ENCODE results near the gene TES. TPM values are rescaled to one million over a fixed set of nuclear protein-coding genes. Genes with fewer than 3 reads are reported as not detected.

Gene TES
- total and polyA plus RNA-seq, 2 of the 13 experiments (the other 11 are each of a cell fraction or from before 2014, with no cell fraction given) = 21.6 to 23.0 TPM

DNA sequence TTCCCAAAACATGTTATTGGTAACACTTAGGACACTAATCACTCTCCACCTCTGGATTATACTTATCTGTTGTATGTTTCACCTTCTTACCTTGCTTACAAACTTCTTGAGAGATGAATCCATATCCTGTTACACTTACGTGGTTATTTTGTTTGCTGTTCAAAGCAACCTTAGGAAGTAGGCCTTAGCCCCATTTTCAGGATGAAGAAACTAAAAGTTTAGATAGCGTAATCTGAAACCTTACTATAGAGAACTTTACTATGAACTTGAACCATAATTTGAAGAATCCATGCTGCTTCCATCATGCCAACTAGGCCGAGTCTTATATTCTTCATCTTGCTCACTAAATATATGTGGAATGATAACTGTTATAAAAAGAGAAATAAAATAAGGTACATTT is 4.6 kb downstream of the TES start:
- Histone ChIP-seq H3K27me3 (ENCODE audit: control insufficient read depth in 1 of 2, insufficient read depth in 2 of 2, low read length in 2 of 2) (peaks cover 0 to 6% of the 10 kb centered on the region in 2 experiments; a peak in 2 of 5 replicates), H4K20me1 (ENCODE audit: insufficient read depth, low read length) (no peaks in the 10 kb centered on the region), H3K9ac (ENCODE audit: insufficient read depth, low read depth, low read length) (no peak overlapping the region), H2AFZ (ENCODE audit: low read length) (no peak overlapping the region), H3K4me1 (ENCODE audit: insufficient read depth, low read length) (peaks cover 28% of the 10 kb centered on the region), H3K79me2 (ENCODE audit: insufficient read depth, low read length) (peaks cover 30% of the 10 kb centered on the region), H3K9me3 (ENCODE audit: low read length) (no peaks in the 10 kb centered on the region), H3K4me3 (replicated peaks in 1 of 3; ENCODE audit: insufficient read depth in 1 of 3, low read depth in 2 of 3, low read length in 3 of 3) (no peak overlapping the region), H3K27ac (ENCODE audit: extremely low read length, insufficient read depth, low read length) (no peak overlapping the region), H3K4me2 (ENCODE audit: low read depth, low read length) (no peak overlapping the region), H3K36me3 (replicated peaks in 1 of 2; ENCODE audit: control insufficient read depth in 1 of 2, insufficient read depth in 2 of 2, low read length in 2 of 2) (no peaks in the 10 kb centered on the region)
- no TSS peak for BruUV-seq (replicated peaks)
- intact Hi-C loops (cut with micrococcal nuclease; ENCODE audit: unreplicated experiment) (no loop called here), in situ Hi-C loops (cut with HindIII; ENCODE audit: extremely low pct_ligation_motif_present, low pct_unique_long_range_greater_than_20kb) (no loop called here)
- no peak for TF ChIP-seq ZNF460 (CRISPR knock-in tag; IDR thresholded peaks at IDR 0.05; ENCODE audit: borderline replicate concordance)
- TF ChIP-seq KMT2B (CRISPR knock-in tag; IDR thresholded peaks at IDR 0.05) = no peak
- no peak for TF ChIP-seq AKAP8 (CRISPR knock-in tag; IDR thresholded peaks at IDR 0.05)
- TF ChIP-seq RORA (CRISPR knock-in tag; IDR thresholded peaks at IDR 0.05) = no peak
- TF ChIP-seq, protein P1, sequence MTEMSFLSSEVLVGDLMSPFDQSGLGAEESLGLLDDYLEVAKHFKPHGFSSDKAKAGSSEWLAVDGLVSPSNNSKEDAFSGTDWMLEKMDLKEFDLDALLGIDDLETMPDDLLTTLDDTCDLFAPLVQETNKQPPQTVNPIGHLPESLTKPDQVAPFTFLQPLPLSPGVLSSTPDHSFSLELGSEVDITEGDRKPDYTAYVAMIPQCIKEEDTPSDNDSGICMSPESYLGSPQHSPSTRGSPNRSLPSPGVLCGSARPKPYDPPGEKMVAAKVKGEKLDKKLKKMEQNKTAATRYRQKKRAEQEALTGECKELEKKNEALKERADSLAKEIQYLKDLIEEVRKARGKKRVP (CRISPR knock-in tag; IDR thresholded peaks at IDR 0.05) = no peak
- TF ChIP-seq, protein P2, sequence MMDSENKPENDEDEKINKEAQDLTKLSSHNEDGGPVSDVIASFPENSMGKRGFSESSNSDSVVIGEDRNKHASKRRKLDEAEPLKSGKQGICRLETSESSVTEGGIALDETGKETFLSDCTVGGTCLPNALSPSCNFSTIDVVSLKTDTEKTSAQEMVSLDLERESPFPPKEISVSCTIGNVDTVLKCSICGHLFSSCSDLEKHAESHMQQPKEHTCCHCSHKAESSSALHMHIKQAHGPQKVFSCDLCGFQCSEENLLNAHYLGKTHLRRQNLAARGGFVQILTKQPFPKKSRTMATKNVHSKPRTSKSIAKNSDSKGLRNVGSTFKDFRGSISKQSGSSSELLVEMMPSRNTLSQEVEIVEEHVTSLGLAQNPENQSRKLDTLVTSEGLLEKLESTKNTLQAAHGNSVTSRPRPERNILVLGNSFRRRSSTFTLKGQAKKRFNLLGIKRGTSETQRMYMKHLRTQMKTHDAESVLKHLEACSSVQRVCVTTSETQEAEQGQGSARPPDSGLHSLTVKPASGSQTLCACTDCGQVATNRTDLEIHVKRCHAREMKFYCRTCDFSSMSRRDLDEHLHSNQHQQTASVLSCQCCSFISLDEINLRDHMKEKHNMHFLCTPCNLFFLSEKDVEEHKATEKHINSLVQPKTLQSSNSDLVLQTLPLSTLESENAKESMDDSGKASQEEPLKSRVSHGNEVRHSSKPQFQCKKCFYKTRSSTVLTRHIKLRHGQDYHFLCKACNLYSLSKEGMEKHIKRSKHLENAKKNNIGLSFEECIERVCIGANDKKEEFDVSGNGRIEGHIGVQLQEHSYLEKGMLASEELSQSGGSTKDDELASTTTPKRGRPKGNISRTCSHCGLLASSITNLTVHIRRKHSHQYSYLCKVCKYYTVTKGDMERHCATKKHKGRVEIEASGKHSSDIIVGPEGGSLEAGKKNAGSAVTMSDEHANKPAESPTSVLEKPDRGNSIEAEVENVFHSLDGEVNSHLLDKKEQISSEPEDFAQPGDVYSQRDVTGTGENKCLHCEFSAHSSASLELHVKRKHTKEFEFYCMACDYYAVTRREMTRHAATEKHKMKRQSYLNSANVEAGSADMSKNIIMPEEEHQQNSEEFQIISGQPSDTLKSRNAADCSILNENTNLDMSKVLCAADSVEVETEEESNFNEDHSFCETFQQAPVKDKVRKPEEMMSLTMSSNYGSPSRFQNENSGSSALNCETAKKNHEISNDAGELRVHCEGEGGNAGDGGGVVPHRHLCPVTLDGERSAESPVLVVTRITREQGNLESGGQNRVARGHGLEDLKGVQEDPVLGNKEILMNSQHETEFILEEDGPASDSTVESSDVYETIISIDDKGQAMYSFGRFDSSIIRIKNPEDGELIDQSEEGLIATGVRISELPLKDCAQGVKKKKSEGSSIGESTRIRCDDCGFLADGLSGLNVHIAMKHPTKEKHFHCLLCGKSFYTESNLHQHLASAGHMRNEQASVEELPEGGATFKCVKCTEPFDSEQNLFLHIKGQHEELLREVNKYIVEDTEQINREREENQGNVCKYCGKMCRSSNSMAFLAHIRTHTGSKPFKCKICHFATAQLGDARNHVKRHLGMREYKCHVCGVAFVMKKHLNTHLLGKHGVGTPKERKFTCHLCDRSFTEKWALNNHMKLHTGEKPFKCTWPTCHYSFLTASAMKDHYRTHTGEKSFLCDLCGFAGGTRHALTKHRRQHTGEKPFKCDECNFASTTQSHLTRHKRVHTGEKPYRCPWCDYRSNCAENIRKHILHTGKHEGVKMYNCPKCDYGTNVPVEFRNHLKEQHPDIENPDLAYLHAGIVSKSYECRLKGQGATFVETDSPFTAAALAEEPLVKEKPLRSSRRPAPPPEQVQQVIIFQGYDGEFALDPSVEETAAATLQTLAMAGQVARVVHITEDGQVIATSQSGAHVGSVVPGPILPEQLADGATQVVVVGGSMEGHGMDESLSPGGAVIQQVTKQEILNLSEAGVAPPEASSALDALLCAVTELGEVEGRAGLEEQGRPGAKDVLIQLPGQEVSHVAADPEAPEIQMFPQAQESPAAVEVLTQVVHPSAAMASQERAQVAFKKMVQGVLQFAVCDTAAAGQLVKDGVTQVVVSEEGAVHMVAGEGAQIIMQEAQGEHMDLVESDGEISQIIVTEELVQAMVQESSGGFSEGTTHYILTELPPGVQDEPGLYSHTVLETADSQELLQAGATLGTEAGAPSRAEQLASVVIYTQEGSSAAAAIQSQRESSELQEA (CRISPR knock-in tag; IDR thresholded peaks at IDR 0.05; ENCODE audit: not compliant biosample characterization) = no peak
- TF ChIP-seq ZNF451 (CRISPR knock-in tag; IDR thresholded peaks at IDR 0.05) = no peak
- TF ChIP-seq, protein P3, sequence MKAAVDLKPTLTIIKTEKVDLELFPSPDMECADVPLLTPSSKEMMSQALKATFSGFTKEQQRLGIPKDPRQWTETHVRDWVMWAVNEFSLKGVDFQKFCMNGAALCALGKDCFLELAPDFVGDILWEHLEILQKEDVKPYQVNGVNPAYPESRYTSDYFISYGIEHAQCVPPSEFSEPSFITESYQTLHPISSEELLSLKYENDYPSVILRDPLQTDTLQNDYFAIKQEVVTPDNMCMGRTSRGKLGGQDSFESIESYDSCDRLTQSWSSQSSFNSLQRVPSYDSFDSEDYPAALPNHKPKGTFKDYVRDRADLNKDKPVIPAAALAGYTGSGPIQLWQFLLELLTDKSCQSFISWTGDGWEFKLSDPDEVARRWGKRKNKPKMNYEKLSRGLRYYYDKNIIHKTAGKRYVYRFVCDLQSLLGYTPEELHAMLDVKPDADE (CRISPR knock-in tag; IDR thresholded peaks at IDR 0.05) = no peak
- no peak for TF ChIP-seq SALL1 (CRISPR knock-in tag; IDR thresholded peaks at IDR 0.05)
- TF ChIP-seq TMF1 (CRISPR knock-in tag; IDR thresholded peaks at IDR 0.05; ENCODE audit: low read depth) = no peak
- no peak for TF ChIP-seq RBM39 (IDR thresholded peaks at IDR 0.05; ENCODE audit: low read depth, low read length, poor library complexity, severe bottlenecking)
- POLR2A ChIA-PET = no interaction called here
- DNase-seq (ENCODE audit: low spot score) (no peak), FAIRE-seq (no peak), ATAC-seq (no peak)
- CTCF ChIA-PET (ENCODE audit: low intra/inter-chr PET ratio, low total read pairs) = no interaction called here
- 57% methylated on average over 3 of the region's 3 CpGs for WGBS (ENCODE audit: low lambda C conversion rate)

Measured in HepG2 (cell line).